Measurements from ENCODE around the gene PEAK1. TPM values are rescaled to one million over a fixed set of nuclear protein-coding genes. Genes with fewer than 3 reads are reported as not detected.

PEAK1 gene
- total RNA-seq, 1 experiment from 2014 or later, result 21.2 TPM

DNA sequence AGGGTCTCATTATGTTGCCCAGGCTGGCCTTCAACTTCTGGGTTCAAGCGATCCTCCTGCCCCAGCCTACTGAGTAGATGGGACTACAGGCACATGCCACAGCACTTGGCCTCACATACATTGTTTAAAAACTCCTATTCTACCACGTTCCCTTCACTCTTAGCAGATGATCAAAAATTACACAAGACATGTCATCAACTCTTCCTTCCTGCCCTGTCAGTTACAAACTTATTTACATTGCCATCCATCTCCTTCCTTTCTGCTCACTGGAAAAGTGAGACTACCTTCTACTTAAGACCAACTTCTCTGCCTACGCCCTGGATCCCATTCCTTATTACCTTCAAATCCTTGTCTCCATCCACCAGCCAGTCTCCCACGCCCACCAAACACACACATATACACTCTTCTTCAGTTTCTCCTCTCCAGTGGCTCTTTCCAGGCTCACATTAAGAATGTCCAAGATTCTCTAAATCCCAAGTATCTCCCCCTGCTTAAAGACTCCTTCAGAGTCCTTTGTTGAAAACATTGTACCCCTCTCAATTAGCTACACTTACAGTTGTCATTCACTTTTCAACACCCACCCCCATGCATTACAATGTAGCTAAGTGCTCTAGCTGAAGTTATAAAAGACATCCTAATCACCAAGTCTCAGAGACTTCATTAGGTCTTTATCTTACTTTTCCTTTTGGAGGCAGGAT is 4.3 kb downstream of the PEAK1 start:
- Mint-ChIP-seq H3K27me3 (ENCODE audit: low read depth) (peaks cover 18% of the 10 kb centered on the region), H3K4me1 (peaks cover 20 to 28% of the 10 kb centered on the region in 2 experiments), H3K4me3 (no peak overlapping the region), H3K27ac (no peak overlapping the region), H3K36me3 (ENCODE audit: insufficient read depth in 1 of 3, low read depth in 3 of 3) (0 out of 7 replicates have a peak, but pooled peaks cover 0 to 3% (median 0%) of the 10 kb centered on the region in 3 experiments), H3K9me3 (peaks cover 0 to 3% of the 10 kb centered on the region in 2 experiments; a peak in 1 of 5 replicates)
- no CpG with 5 or more reads among the region's 4 CpGs for WGBS (ENCODE audit: extremely low coverage, insufficient read length, low lambda C conversion rate)
- Histone ChIP-seq H3K56ac (ENCODE audit: insufficient read length, low read depth, low read length) (no peak overlapping the region), H4K91ac (ENCODE audit: insufficient read length, low read depth, low read length) (no peak overlapping the region), H2BK120ac (ENCODE audit: low read depth, low read length, poor library complexity, severe bottlenecking) (no peak overlapping the region), H2AK5ac (ENCODE audit: insufficient read length, low read length) (no peak overlapping the region), H3K23me2 (ENCODE audit: insufficient read length, low read depth, low read length, poor library complexity, severe bottlenecking) (peaks cover 5% of the 10 kb centered on the region), H3K79me2 (ENCODE audit: insufficient read depth, low read length) (peaks cover 9% of the 10 kb centered on the region; the same call in 1 of the 2 replicates), H3K4ac (ENCODE audit: low read depth, low read length) (no peak overlapping the region), H3K9me3 (ENCODE audit: control insufficient read depth, low read depth, low read length) (no peaks in the 10 kb centered on the region), H3K4me1 (ENCODE audit: insufficient read depth, low read length) (peaks cover 12% of the 10 kb centered on the region; the same call in 1 of the 2 replicates), H2BK12ac (ENCODE audit: insufficient read length, low read depth, low read length) (no peak overlapping the region), H2BK20ac (ENCODE audit: low read depth, low read length, poor library complexity, severe bottlenecking) (no peak overlapping the region), H3K27ac (ENCODE audit: insufficient read length, low read depth, low read length) (no peak overlapping the region), H3K14ac (ENCODE audit: insufficient read depth, low read length) (no peak overlapping the region), H4K5ac (ENCODE audit: insufficient read length, low read depth, low read length) (no peak overlapping the region), H3K79me1 (ENCODE audit: insufficient read depth, low read depth, low read length, poor library complexity, severe bottlenecking) (peaks cover 3% of the 10 kb centered on the region), H3K18ac (ENCODE audit: insufficient read length, low read depth, low read length) (no peak overlapping the region), H3K9ac (ENCODE audit: extremely low read depth, insufficient read length, low read length) (no peak overlapping the region), H2BK15ac (ENCODE audit: low read depth, low read length) (no peak overlapping the region), H3K4me2 (ENCODE audit: insufficient read depth, insufficient read length, low read length) (no peak overlapping the region), H3K23ac (ENCODE audit: insufficient read length, low read depth, low read length) (no peak overlapping the region), H2BK5ac (ENCODE audit: insufficient read length, low read length) (no peak overlapping the region), H3K27me3 (ENCODE audit: insufficient read depth, low read length) (no peaks in the 10 kb centered on the region), H4K8ac (replicated peaks; ENCODE audit: insufficient read length, low read depth, low read length) (no peak overlapping the region), H2AFZ (ENCODE audit: low read length) (no peak overlapping the region), H3T11ph (ENCODE audit: low read length) (no peak overlapping the region), H4K20me1 (ENCODE audit: control insufficient read depth, insufficient read depth, insufficient read length) (no peaks in the 10 kb centered on the region)
- no peak for DNase-seq
- TF ChIP-seq, protein P1, sequence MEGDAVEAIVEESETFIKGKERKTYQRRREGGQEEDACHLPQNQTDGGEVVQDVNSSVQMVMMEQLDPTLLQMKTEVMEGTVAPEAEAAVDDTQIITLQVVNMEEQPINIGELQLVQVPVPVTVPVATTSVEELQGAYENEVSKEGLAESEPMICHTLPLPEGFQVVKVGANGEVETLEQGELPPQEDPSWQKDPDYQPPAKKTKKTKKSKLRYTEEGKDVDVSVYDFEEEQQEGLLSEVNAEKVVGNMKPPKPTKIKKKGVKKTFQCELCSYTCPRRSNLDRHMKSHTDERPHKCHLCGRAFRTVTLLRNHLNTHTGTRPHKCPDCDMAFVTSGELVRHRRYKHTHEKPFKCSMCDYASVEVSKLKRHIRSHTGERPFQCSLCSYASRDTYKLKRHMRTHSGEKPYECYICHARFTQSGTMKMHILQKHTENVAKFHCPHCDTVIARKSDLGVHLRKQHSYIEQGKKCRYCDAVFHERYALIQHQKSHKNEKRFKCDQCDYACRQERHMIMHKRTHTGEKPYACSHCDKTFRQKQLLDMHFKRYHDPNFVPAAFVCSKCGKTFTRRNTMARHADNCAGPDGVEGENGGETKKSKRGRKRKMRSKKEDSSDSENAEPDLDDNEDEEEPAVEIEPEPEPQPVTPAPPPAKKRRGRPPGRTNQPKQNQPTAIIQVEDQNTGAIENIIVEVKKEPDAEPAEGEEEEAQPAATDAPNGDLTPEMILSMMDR (conservative IDR thresholded peaks at IDR 0.05), result no peak

All from H9 (cell line).